HEK293 (cell line): Measurements from ENCODE around the gene LRP1.

Experiments used
- BCL11A ChIP-seq: fragments of 450-650 bp; formaldehyde crosslinking; IDR thresholded peaks from 2 replicates; pipeline ENCODE4 v1.5.1; 2016; ENCODE audit warnings: low read depth, missing biosample characterization, missing genetic modification characterization
- BCL11B ChIP-seq: fragments of 450-650 bp; formaldehyde crosslinking; IDR thresholded peaks from 2 replicates; pipeline ENCODE4 v1.5.1; 2016; ENCODE audit warnings: low read depth, missing biosample characterization, missing genetic modification characterization
- GLI2 ChIP-seq: fragments of 450-650 bp; formaldehyde crosslinking; IDR thresholded peaks from 2 replicates; pipeline ENCODE4; 2017; ENCODE audit warnings: missing biosample characterization, missing genetic modification characterization, low read depth, borderline replicate concordance
- SALL2 ChIP-seq: fragments of 450-650 bp; formaldehyde crosslinking; IDR thresholded peaks from 2 replicates; pipeline ENCODE4 v1.5.0; 2017; ENCODE audit warnings: missing biosample characterization, mild to moderate bottlenecking, missing genetic modification characterization, borderline replicate concordance
- TCF7L2 ChIP-seq: IDR thresholded peaks from 2 replicates; pipeline ENCODE4 v1.6.1; 2011; ENCODE audit warnings: low read depth, mild to moderate bottlenecking, inconsistent platforms, low read length, moderate library complexity, borderline replicate concordance
- WT1 ChIP-seq: fragments of 450-650 bp; formaldehyde crosslinking; IDR thresholded peaks from 2 replicates; pipeline ENCODE4 v1.5.1; 2016; ENCODE audit warnings: missing biosample characterization, missing genetic modification characterization
- ZBTB20 ChIP-seq: fragments of 450-650 bp; formaldehyde crosslinking; IDR thresholded peaks from 2 replicates; pipeline ENCODE4 v1.5.1; 2016; ENCODE audit warnings: missing biosample characterization, missing genetic modification characterization
- ZFP37 ChIP-seq: fragments of 450-650 bp; formaldehyde crosslinking; IDR thresholded peaks from 2 replicates; pipeline ENCODE4 v1.5.1; 2016; ENCODE audit warnings: missing biosample characterization, missing genetic modification characterization
- ZFP41 ChIP-seq: fragments of 450-650 bp; formaldehyde crosslinking; IDR thresholded peaks from 2 replicates; pipeline ENCODE4 v1.5.1; 2016; ENCODE audit warnings: missing biosample characterization, missing genetic modification characterization, borderline replicate concordance
- ZNF121 ChIP-seq: fragments of 450-650 bp; formaldehyde crosslinking; IDR thresholded peaks from 2 replicates; pipeline ENCODE4 v1.5.1; 2016; ENCODE audit warnings: missing biosample characterization, missing genetic modification characterization
- ZNF248 ChIP-seq: fragments of 450-650 bp; formaldehyde crosslinking; IDR thresholded peaks from 2 replicates; pipeline ENCODE4 v1.5.1; 2017; ENCODE audit warnings: missing biosample characterization, missing genetic modification characterization
- ZNF302 ChIP-seq: fragments of 450-650 bp; formaldehyde crosslinking; IDR thresholded peaks from 2 replicates; pipeline ENCODE4 v1.5.1; 2016; ENCODE audit warnings: missing biosample characterization, missing genetic modification characterization, low read depth
- ZNF311 ChIP-seq: fragments of 450-650 bp; formaldehyde crosslinking; IDR thresholded peaks from 2 replicates; pipeline ENCODE4 v1.5.1; 2017; ENCODE audit warnings: missing biosample characterization, missing genetic modification characterization, borderline replicate concordance
- ZNF366 ChIP-seq: fragments of 450-650 bp; formaldehyde crosslinking; conservative IDR thresholded peaks from 2 replicates; pipeline ENCODE4 v1.5.1; 2016; ENCODE audit warnings: missing biosample characterization, missing genetic modification characterization
- ZNF48 ChIP-seq: fragments of 450-650 bp; formaldehyde crosslinking; IDR thresholded peaks from 2 replicates; pipeline ENCODE4 v1.5.1; 2016; ENCODE audit warnings: missing biosample characterization, missing genetic modification characterization
- ZNF529 ChIP-seq: fragments of 450-650 bp; formaldehyde crosslinking; IDR thresholded peaks from 2 replicates; pipeline ENCODE4 v1.5.1; 2017; ENCODE audit warnings: missing genetic modification characterization, missing biosample characterization; ENCODE audit not compliant: insufficient replicate concordance
- ZNF544 ChIP-seq: fragments of 450-650 bp; formaldehyde crosslinking; IDR thresholded peaks from 2 replicates; pipeline ENCODE4 v1.5.0; 2017; ENCODE audit warnings: missing biosample characterization, missing genetic modification characterization
- ZNF555 ChIP-seq: fragments of 450-650 bp; formaldehyde crosslinking; conservative IDR thresholded peaks from 2 replicates; pipeline ENCODE4 v1.5.1; 2017; ENCODE audit warnings: missing biosample characterization, mild to moderate bottlenecking, missing genetic modification characterization, inconsistent platforms
- ZNF596 ChIP-seq: fragments of 450-650 bp; IDR thresholded peaks from 2 replicates; pipeline ENCODE4 v1.5.0; 2018; ENCODE audit warnings: missing biosample characterization, mild to moderate bottlenecking, missing genetic modification characterization, moderate library complexity
- ZNF624 ChIP-seq: fragments of 450-650 bp; formaldehyde crosslinking; IDR thresholded peaks from 2 replicates; pipeline ENCODE4 v1.5.1; 2017; ENCODE audit warnings: missing biosample characterization, missing genetic modification characterization
- ZNF629 ChIP-seq: fragments of 450-650 bp; formaldehyde crosslinking; IDR thresholded peaks from 2 replicates; pipeline ENCODE4 v1.5.1; 2017; ENCODE audit warnings: missing biosample characterization, missing genetic modification characterization
- ZNF776 ChIP-seq: fragments of 450-650 bp; formaldehyde crosslinking; IDR thresholded peaks from 2 replicates; pipeline ENCODE4 v1.5.0; 2017; ENCODE audit warnings: missing biosample characterization, missing genetic modification characterization, borderline replicate concordance
- ZNF777 ChIP-seq: fragments of 450-650 bp; formaldehyde crosslinking; IDR thresholded peaks from 2 replicates; pipeline ENCODE4 v1.5.1; 2017; ENCODE audit warnings: missing biosample characterization, missing genetic modification characterization, borderline replicate concordance
- ZNF785 ChIP-seq: fragments of 450-650 bp; formaldehyde crosslinking; IDR thresholded peaks from 2 replicates; pipeline ENCODE4 v1.5.1; 2016; ENCODE audit warnings: missing biosample characterization, missing genetic modification characterization
- ZNF830 ChIP-seq: fragments of 450-650 bp; IDR thresholded peaks from 2 replicates; pipeline ENCODE4 v1.5.0; 2018; ENCODE audit warnings: missing biosample characterization, missing genetic modification characterization, low read depth, mild to moderate bottlenecking, moderate library complexity
- ZNF843 ChIP-seq: fragments of 450-650 bp; formaldehyde crosslinking; IDR thresholded peaks from 2 replicates; pipeline ENCODE4 v1.5.1; 2016; ENCODE audit warnings: missing biosample characterization, missing genetic modification characterization
- ZSCAN23 ChIP-seq: fragments of 450-650 bp; formaldehyde crosslinking; IDR thresholded peaks from 2 replicates; pipeline ENCODE4 v1.5.1; 2016; ENCODE audit warnings: missing biosample characterization, missing genetic modification characterization
- ZSCAN30 ChIP-seq: fragments of 450-650 bp; IDR thresholded peaks from 2 replicates; pipeline ENCODE4 v1.5.1; 2018; ENCODE audit warnings: missing biosample characterization, mild to moderate bottlenecking, missing genetic modification characterization, moderate library complexity
- ZXDB ChIP-seq: fragments of 450-650 bp; formaldehyde crosslinking; IDR thresholded peaks from 2 replicates; pipeline ENCODE4 v1.5.1; 2016; ENCODE audit warnings: missing biosample characterization, missing genetic modification characterization
- TF ChIP-seq, protein P1 (sequence below): fragments of 450-650 bp; formaldehyde crosslinking; IDR thresholded peaks from 2 replicates; pipeline ENCODE4 v1.5.1; 2016; ENCODE audit warnings: missing biosample characterization, missing genetic modification characterization
- TF ChIP-seq, protein P2 (sequence below): fragments of 450-650 bp; formaldehyde crosslinking; IDR thresholded peaks from 2 replicates; pipeline ENCODE4 v1.5.1; 2016; ENCODE audit warnings: missing biosample characterization, missing genetic modification characterization
- TF ChIP-seq, protein P3 (sequence below): IDR thresholded peaks from 2 replicates; pipeline ENCODE4 v1.6.1; 2011; ENCODE audit warnings: mild to moderate bottlenecking, low read depth, low read length, borderline replicate concordance

Gene LRP1

DNA sequence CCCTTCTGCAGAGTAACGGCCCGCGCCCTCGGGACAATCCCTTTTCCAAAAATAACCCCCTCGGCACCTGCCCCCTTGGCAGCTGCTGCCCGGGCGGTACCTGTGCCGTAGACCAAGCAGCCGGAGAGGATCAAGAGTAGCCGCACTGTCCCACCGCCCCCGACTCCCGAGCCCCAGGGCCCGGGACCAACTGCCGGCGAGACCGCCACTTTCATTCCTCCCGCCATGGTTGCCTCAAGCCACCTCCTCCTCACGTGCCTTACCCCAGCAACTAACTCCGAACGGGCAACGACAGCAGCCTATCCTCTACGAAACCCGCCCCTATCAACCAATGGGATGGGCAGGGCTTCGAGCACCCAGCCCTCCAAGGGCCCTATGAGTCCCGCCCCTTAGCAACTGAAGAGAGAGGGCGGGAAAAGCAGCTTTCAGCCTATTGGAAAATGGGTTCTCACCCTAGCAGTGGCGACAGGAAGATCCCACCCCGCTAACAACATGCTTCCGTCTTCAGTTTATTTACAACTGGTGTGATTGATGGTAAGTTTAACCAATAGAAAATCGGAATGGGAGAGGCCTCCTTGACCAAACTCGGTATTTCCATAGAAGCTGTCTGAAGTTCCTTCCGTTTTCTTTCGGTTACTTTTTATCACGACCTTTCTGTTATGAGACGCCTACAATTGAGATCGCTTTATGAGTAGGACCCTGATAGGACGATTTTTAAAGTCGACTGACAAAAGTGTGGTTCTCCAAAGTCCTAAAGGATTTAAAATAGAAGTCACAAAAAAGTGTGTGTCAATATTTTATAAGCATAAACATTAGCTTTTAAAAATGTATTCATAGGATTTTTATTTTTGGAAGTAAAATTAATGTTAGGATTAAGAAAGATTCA lies 49.5 kb upstream of the LRP1 start, which contains the start of gene NEMP1 (continued):
- TF ChIP-seq, protein P1, sequence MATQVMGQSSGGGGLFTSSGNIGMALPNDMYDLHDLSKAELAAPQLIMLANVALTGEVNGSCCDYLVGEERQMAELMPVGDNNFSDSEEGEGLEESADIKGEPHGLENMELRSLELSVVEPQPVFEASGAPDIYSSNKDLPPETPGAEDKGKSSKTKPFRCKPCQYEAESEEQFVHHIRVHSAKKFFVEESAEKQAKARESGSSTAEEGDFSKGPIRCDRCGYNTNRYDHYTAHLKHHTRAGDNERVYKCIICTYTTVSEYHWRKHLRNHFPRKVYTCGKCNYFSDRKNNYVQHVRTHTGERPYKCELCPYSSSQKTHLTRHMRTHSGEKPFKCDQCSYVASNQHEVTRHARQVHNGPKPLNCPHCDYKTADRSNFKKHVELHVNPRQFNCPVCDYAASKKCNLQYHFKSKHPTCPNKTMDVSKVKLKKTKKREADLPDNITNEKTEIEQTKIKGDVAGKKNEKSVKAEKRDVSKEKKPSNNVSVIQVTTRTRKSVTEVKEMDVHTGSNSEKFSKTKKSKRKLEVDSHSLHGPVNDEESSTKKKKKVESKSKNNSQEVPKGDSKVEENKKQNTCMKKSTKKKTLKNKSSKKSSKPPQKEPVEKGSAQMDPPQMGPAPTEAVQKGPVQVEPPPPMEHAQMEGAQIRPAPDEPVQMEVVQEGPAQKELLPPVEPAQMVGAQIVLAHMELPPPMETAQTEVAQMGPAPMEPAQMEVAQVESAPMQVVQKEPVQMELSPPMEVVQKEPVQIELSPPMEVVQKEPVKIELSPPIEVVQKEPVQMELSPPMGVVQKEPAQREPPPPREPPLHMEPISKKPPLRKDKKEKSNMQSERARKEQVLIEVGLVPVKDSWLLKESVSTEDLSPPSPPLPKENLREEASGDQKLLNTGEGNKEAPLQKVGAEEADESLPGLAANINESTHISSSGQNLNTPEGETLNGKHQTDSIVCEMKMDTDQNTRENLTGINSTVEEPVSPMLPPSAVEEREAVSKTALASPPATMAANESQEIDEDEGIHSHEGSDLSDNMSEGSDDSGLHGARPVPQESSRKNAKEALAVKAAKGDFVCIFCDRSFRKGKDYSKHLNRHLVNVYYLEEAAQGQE, result no peak
- no peak for TF ChIP-seq ZNF629
- TF ChIP-seq ZFP41 (tag by site-specific recombination), result no peak
- TF ChIP-seq, protein P2, sequence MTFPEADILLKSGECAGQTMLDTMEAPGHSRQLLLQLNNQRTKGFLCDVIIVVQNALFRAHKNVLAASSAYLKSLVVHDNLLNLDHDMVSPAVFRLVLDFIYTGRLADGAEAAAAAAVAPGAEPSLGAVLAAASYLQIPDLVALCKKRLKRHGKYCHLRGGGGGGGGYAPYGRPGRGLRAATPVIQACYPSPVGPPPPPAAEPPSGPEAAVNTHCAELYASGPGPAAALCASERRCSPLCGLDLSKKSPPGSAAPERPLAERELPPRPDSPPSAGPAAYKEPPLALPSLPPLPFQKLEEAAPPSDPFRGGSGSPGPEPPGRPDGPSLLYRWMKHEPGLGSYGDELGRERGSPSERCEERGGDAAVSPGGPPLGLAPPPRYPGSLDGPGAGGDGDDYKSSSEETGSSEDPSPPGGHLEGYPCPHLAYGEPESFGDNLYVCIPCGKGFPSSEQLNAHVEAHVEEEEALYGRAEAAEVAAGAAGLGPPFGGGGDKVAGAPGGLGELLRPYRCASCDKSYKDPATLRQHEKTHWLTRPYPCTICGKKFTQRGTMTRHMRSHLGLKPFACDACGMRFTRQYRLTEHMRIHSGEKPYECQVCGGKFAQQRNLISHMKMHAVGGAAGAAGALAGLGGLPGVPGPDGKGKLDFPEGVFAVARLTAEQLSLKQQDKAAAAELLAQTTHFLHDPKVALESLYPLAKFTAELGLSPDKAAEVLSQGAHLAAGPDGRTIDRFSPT (tag by site-specific recombination), result no peak
- no peak for TF ChIP-seq TCF7L2
- TF ChIP-seq ZNF366, result peak; percentile 59; the same call in 1 of the 2 replicates
- peak; percentile 28; the same call in 1 of the 2 replicates for TF ChIP-seq ZNF843
- no peak for TF ChIP-seq ZNF555 (tag by site-specific recombination)
- TF ChIP-seq ZXDB (tag by site-specific recombination), result peak; percentile 90
- no peak for TF ChIP-seq BCL11B (tag by site-specific recombination)
- no peak for TF ChIP-seq ZNF248
- TF ChIP-seq ZSCAN30 (tag by site-specific recombination), result peak; percentile 80
- no peak for TF ChIP-seq GLI2 (tag by site-specific recombination)
- TF ChIP-seq ZNF596, result no peak
- no peak for TF ChIP-seq BCL11A (tag by site-specific recombination)
- TF ChIP-seq ZNF121 (tag by site-specific recombination), result no peak
- TF ChIP-seq ZNF785 (tag by site-specific recombination), result no peak
- TF ChIP-seq SALL2, result no peak
- no peak for TF ChIP-seq WT1 (tag by site-specific recombination)
- TF ChIP-seq ZNF777 (tag by site-specific recombination), result no peak
- TF ChIP-seq ZSCAN23 (tag by site-specific recombination), result no peak
- TF ChIP-seq ZFP37 (tag by site-specific recombination), result peak; percentile 14; the same call in 1 of the 2 replicates
- no peak for TF ChIP-seq ZNF624 (tag by site-specific recombination)
- TF ChIP-seq ZNF544 (tag by site-specific recombination), result no peak
- TF ChIP-seq ZNF302, result no peak
- TF ChIP-seq ZNF529, result no peak
- TF ChIP-seq ZNF776 (tag by site-specific recombination), result no peak
- TF ChIP-seq ZBTB20, result peak; percentile 100
- TF ChIP-seq ZNF830, result no peak
- TF ChIP-seq ZNF311 (tag by site-specific recombination), result no peak
- TF ChIP-seq, protein P3, sequence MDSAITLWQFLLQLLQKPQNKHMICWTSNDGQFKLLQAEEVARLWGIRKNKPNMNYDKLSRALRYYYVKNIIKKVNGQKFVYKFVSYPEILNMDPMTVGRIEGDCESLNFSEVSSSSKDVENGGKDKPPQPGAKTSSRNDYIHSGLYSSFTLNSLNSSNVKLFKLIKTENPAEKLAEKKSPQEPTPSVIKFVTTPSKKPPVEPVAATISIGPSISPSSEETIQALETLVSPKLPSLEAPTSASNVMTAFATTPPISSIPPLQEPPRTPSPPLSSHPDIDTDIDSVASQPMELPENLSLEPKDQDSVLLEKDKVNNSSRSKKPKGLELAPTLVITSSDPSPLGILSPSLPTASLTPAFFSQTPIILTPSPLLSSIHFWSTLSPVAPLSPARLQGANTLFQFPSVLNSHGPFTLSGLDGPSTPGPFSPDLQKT, result peak; percentile 69
- TF ChIP-seq ZNF48 (tag by site-specific recombination), result no peak
